Activated CD8-positive, alpha-beta memory T cell treated with anti-CD3 and anti-CD28 coated beads for 1 hour (primary cell): Measurements from ENCODE around the gene POP4.
A peak's percentile ranks its signal among the peaks of the same experiment; 100 is the strongest.

Experiments used
- DNase-seq, 2 donors: peaks; one replicate each; pipeline ENCODE4 v3.0.0-alpha.2; 2020; ENCODE audit warnings: low read depth in 1 of 2; ENCODE audit errors: extremely low read depth in 1 of 2

POP4 gene

DNA sequence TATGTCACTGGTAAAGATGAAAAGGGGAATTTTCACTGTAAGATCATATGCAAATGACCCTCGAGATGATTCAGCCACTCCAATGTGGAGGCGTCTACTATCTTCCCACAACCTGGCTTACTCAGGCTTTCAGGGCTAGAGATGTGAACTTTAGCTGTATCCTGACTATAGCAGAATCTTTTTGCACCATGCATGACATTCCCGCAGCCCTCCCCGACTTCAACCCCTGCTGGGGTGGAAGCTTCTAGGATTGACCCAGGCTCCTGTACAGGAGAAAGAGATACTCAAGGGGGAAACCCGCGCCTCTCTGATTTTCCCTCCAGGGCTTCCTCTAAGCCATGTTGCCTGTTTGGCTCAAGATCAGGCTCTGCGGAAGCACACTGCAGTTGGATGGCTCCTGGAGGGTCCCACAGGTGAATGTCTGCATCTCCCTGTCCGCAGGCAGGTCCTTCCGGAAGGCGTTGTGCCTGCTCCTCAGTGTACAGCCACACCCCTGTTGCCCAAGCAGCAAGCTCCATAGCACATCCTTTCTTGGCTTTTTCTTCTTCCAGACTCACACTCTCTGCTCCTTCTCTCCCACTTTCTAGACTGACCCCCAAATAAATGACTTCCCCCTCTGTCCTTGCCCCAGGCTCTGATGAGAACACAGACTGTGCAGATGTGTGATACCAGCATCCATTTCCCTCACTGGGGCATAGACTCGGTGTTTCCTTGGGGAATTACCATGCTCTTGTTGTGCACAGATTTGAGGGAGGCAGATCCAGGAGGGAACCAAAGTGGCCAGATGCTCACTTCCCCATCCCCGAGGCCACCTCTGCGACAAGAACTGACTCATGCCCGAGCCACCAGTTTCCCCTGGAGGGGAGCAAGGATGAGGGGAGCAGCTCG, 29.1 kb upstream of the POP4 start:
- no peak for DNase-seq

DNA sequence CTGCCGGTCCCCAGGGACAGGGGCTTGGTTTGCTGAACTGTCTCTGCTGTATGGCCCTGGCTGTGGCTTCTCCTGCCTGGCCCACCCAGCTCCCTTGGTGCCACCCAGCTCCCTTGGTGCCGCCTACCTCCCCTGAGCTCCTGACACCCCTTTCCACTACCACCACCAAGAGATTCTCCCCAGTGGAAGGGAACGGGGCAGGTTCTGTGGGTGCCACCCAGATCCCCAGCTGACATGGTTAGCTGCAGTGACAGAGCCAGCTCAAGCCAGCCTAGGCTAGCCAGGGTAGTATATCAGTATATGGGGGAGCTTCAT, 28.5 kb upstream of the POP4 start:
- no peak for DNase-seq

DNA sequence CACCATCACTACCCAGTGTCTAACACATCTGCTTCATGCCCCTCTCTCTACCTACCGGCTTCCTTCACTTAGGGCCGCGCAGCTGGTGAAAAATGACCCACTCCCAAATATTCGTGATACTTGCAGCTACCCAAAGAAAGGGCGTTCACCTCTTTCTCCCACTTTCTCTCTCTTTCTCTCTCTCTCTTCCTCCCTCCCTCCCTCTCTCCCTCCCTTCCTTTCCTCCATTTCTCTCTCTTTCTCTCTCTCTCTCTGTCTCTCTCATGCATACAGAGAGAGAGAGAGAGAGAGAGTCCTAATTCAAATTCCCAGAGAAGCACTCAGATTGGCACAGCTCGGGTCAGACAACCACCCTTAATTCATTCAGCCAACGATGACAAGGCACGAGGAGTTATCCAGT, 27.7 kb upstream of the POP4 start:
- DNase-seq, result no peak

DNA sequence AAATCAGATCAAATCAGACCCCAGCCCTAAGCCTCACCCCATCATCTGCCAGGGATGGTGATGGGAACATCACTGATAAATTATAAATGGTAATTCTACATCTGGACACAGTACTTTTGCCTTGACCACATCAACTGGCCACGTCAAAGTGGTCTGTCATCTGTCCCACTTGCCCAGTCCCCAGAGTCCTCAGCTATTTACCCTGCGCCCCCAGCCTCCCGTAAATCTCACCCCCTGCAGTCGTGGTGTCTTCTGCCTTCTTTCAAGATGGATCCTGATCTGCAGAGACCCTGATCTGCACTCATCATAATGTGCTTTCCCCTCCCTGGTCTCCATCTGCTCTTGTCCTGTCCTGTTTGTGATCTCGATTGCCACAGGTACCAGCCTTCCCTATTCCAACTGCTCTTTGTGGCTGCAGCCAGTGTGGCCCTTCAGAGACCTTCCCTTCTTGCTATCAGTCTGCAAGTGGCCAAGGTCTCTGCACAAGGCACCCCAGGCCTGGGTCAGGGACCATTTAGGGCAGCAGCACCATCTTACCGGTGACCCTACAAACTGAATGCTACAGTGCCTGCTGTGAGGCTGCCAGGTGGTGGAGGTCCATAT, 26.7 kb upstream of the POP4 start:
- DNase-seq, result no peak

DNA sequence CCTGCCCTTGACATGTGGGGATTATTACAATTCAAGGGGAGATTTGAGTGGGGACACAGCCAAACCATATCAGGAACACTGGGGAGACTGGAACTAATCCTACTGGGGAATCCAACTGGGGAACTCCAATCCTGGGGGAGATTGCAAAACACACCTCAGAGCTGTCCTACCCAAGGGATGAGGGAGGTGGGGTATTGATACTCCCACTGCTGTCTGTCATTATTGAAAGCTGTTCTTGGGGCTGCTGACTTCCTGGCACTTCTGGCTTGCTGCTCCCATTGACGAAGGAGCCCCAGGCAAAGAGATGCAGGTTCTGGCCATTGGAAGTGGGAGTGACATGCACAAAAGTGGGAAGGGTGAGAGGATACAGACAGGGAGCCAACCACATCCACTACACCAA, 24.7 kb upstream of the POP4 start:
- no peak for DNase-seq

DNA sequence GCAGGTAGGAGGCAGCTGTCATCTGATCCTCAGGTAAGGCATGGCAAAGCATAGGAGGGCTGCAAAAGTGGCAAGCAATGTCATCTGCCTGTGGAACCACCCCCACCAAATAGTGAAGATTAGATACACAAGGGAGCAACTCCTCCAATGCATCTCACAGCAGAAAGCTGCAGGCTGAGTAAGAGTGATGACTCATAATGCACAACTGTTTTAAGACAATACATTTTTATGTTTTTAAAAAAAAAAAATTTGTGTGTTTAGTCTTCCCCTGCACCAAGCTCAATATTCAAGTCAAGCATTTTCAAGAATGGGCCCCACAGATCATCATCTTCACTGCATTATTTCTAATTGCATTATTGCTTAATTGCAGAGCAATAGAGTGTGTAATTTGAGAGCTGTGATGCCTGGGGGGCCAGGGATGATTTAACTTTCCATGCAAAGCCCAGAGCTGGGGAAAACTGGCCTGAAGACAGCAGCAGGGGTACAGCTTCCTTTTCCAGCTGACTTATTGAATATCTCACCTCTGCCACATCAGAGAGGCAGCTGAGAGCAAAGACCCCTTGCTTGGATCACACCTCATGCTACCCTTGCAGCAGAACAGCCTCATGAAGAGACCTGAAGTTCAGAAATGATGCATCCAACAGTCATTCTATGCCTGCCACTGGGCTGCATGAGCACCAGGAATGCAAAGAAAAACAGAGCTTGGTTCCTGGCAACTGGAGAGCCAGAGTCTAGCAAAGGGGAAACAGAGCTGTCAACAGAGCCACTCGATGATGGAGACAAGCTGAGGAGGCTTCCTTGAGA, 22.7 kb upstream of the POP4 start:
- no peak for DNase-seq

DNA sequence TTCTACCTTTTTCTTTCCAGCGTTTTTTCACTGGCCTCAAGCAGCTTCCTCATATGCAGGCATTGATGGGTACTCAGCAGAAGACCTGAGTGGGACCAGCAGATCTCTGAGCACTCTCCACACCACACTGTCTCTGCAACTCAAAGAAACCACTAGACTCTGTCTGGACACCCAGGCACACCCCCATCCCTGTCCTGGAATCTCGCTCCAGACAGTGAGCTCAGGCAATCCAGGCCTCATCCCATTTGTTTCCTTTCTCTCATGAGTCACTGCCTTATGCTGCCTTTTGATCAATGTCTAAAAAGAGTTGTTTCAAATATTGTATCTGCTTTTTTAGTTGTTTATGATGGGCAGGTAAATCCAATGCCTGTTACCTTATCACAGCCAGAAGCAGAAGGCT, 19.7 kb upstream of the POP4 start:
- DNase-seq, result no peak

DNA sequence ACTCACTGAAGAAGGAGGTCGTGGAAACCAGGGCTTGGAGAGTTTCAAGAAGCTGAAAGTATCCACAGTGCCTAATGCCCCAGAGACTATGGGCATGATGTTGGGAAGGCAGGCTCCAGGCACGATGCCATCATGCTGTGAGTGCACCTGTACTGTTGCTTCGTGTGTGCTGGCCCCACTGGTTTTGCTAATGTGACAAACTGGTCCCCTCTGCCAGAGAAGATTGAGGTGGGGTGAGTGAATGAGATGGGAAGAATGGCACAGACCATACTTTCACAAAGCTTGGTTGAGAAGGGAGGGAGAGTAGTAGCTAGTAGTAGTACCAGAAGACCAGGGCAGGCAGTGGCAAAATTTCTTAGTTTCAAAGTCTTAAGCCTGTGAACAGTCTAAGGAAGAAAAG, 19.0 kb upstream of the POP4 start:
- DNase-seq, result no peak

DNA sequence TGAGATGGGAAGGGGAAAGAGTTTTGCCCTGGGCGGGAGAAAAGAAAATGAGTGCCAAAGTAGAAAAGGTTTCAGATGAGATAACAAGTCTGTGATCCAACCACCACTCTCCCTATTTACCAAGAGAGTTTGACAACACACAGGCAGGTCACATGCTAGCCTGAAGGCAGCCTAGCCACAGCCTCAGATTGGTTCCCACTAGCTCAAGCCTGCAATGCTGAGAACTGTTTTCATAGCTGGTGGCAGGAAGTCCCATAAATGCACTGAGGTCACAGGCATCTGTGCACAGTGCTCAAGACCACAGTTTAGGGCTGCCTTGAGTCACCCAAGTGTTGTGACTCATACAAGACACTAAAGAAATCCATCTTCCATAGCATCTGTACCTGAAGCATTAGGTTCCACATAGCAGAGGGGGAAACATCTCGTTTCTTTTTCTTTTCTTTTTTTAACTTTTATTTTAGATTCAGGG, 18.5 kb upstream of the POP4 start:
- DNase-seq, result peak; percentile 23 to 24

DNA sequence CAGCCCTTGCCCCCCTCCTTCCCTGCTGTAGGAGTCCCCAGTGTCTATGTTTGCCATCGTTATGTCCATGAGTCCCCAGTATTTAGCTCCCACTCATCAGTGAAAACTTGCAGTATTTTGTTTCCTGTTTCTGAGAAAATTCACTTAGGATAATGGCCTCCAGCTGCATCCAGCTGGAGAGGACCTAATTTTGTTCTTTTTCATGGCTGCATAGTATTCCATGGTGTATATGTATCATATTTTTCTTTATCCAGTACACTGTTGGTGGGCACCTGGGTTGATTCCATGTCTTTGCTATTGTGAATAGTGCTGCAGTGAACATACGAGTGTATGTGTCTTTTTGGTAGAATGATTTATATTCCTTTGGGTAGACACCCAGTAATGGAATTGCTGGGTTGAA, 18.0 kb upstream of the POP4 start:
- no peak for DNase-seq

DNA sequence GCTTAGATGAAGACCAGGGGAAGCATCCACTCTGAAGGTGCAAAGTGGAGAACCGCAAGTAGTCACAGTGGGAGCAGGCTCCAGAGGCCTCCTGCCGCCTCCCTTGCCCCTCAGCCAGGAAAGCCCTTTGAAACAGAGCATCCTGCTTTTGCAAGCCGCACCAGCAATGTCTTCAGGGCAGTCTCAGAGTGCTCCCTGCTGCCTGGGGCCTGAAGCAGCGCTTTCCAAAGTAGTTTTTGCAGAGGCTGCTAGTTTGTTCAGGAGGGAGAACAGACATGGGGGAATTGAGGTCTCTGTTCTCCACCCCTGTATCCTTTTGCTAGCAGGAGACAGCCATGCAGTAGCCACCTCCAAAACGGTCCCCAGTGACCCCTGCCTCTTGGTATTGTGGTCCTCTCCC, 15.8 kb upstream of the POP4 start:
- no peak for DNase-seq

DNA sequence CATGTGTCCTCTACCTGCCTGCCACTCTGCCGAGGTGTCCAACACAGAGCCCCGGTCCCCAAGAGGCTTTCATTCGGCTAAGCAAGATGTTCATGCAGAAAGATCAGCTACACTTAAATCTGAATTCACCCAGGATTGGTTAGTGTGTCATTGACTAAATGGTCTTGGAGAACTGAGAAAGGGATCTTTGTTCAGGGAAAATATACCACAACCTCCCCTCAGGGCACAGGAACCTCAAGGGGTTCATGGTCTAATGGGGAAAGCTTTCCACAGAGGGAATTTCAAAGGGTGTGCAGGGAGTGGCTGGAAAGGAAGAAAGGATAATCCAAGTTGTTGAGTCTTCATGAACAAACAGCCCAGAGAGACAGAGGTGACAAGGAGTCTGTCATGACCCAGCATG, 14.4 kb upstream of the POP4 start:
- DNase-seq, result no peak

DNA sequence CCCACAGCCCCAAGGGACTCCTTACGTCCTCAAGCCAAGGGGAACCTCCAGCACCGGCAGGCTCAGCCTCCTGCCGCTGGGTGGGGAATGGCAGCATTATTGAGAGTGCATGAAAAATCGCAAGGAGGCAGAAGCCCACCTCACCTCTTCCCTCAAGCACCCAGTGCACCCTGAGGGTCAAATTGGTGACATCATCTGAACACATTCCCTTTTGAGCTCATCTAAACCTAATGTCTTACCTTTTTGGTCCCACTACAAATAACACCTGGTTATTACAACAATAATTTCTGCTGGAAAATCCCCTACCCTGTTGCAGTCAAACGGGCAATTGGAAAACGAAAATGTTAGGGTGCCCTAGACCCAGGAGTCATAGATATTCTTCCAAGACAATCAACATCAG, 12.2 kb upstream of the POP4 start:
- no peak for DNase-seq

DNA sequence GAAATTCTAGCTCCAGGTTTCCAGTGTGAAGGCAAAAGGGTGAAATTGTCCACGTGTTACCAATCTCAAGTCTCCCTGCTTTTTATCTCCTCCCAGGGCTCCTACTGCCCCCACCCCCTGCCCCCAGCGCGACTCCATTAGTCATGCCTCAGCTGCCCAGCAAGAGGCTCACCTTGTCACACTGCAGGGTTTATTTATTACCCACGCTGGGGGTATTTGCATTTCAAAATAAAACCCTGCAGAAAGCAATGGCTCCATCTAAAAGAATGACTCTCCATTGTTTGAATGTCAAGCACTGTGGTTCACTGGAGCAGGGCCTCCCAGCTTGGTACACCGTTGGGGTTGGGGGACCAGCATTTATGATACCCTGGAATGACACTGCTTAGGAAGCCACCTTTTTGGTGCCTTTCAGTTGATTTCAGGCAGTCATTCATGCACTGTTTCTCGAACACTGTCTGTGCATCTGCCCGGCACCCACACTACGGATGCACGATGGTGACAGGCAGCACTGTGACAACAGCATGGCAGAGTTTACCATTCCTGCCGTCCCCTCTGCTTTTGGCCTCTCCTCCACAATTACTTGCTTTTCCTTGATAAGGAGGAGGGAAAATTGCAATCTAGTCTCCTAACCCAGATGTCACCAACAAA, 9.9 kb upstream of the POP4 start:
- DNase-seq, result no peak

DNA sequence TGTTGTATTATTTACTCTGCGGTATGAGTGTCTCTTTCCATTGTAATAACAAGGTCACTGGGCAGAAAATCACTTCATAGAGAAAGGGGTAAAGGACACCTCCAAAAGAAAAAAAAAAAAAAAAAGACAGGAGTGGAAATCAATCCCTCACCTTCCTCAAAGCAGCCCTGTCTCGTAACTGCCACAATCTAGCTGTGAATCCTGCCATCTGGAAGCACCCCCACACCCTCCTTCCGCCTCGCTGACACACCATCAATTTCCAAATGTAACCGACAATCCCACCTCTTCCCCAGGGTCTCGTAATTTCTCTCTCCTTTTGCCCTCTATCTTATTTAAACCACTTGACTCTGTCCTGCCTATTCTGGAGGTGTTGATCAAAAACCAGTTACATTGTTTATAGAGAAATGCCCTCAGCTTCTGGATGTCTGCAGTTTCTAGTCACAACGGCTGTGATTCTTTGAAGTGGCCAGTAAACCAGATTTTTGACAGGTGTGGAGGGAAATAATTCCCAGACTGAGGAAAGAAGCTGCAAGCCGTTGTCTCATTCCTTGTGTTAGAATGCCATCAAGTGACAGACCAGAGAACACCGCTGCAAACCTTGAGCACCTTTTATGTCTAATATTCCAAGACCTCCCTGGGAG, 9.1 kb upstream of the POP4 start:
- no peak for DNase-seq

DNA sequence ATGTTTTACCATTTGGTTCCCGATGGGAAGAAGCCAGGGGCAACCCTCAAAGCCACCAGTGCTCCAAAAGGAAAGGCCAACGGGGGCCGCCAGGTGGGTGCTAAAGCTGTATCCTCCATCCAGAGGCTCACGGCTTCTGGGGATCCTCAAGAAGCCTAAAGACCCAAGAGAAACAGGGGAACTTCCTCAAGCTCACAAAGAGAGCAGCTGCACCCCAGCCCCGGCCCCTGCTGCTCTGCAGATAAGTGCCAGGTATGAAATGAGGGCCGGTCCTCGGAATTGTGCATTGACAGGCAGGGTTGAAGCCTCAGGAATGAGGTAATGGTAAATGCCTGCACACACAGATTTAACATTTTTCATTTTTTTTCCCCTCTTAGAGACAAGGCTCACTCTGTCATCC, 8.0 kb upstream of the POP4 start:
- DNase-seq, result no peak

DNA sequence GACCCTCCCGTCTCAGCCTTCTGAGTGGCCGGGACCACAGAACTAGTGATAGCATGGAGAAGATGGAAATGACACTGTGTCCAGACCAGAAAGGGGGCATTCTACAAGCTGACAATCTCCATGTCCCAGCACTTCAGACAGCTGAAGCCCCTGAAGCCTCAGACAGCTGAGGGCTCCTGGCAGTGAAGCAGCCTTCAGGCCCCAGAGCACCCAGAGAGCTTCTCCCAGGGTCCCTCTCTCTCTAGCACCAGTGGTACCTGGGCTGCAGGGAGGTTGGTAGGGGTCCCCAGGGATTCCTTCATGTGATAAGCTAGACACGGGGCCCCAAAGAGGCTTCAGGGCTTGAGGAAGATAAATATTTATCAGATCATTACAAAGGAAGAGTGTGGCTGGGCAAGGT, 7.6 kb upstream of the POP4 start:
- no peak for DNase-seq

DNA sequence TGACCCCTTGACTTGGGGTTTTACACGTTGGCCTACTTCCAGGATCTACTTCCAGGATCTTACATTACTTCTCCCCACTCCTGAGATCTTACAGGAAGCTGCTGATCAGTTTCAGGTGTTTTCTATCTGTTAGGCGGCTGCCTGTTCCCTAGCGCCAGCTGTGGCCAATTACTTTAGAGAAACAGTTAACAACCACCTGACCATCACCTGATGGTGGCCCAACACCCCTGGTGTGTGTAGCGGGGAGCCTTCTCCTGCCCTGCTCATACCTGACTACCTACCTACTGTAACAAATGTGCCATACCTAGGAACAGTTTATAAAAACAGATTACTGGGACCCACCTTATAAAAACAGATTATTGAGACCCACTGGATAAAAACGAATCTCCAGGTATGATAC, 2.8 kb upstream of the POP4 start:
- no peak for DNase-seq

DNA sequence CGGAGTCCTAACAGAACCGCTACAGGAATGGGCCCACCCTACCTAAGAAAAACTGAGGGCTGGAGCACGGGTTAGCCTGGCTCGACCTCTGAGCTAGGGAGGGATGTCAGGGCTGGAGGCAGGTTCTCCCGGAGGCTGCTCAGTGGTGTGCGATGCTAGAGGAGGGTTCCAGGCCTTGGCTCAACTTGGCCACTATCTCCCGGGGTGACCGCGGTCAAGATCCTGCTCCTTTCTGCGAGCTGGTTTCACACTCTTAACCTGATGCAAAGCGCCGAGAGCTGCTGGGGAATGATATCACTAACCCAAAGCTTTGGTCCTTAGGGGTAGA, 301 bp downstream of the POP4 start:
- no peak for DNase-seq

DNA sequence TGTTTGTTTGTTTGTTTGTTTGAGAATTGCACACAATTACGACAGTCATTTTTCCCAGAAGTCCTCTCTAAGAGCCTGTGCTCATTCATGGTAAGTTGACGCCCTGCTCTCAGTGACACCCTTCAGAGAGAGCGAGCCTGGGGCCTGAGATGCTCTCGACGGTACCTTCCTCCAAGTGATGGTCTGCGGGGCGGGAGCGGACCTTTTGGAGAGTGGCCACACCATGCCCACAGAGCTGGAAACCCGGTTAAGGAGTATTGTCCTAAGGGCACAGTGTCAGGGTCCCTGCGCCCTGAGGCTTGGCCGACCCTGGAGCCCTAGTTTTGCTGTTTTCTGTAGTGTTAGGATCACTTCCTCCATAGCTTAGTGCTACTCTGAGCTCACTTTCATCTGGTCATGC, 3.6 kb downstream of the POP4 start:
- no peak for DNase-seq

DNA sequence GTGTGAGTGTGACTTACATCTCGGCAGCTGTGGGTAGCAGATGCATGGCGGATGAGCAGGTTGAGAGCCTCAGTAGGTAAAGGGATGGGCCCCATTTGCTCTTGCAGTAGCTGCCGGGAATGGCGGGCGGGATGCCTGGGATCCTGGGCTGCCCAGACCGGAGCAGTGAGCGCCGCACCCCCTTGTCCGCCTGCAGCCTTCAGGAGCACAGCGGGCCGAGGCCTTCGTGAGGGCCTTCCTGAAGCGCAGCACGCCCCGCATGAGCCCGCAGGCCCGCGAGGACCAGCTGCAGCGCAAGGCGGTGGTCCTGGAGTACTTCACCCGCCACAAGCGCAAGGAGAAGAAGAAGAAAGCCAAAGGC, 4.1 kb downstream of the POP4 start:
- DNase-seq, result no peak
